HG03139 (cell line): ENCODE data around the gene ETV7.
"Not testable (repeated sequence)": the region's sequence is repeated elsewhere in the genome, so short reads cannot be mapped to it uniquely, and the experiment has no call there.

Source experiments
- ATAC-seq: cut with Tn5 transposase; IDR thresholded peaks from one replicate; pipeline ENCODE4 v1.9.1; 2021; ENCODE audit not compliant: unreplicated experiment

Gene ETV7

GRCh38 chr6:36364669-36365479 lies 22.6 kb downstream of the ETV7 start:
- ATAC-seq = no peak

DNA sequence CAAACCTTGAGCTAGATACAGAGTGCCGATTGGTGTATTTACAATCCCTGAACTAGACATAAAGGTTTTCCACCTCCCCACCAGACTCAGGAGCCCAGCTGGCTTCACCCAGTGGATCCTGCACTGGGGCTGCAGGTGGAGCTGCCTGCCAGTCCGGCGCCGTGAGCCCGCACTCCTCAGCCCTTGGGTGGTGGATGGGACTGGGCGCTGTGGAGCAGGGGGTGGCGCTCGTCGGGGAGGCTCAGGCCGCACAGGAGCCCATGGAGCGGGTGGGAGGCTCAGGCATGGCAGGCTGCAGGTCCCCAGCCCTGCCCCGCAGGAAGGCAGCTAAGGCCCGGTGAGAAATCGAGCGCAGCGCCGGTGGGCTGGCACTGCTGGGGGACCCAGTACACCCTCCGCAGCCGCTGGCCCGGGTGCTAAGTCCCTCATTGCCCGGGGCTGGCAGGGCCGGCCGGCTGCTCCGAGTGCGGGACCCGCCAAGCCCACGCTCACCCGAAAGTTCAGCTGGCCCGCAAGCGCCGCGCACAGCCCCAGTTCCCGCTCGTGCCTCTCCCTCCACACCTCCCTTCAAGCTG lies 23.3 kb downstream of the ETV7 start:
- not testable (repeated sequence) for ATAC-seq

- not testable (repeated sequence) for ATAC-seq
Observed at GRCh38 chr6:36363371-36363752, 24.1 kb downstream of the ETV7 start.

DNA sequence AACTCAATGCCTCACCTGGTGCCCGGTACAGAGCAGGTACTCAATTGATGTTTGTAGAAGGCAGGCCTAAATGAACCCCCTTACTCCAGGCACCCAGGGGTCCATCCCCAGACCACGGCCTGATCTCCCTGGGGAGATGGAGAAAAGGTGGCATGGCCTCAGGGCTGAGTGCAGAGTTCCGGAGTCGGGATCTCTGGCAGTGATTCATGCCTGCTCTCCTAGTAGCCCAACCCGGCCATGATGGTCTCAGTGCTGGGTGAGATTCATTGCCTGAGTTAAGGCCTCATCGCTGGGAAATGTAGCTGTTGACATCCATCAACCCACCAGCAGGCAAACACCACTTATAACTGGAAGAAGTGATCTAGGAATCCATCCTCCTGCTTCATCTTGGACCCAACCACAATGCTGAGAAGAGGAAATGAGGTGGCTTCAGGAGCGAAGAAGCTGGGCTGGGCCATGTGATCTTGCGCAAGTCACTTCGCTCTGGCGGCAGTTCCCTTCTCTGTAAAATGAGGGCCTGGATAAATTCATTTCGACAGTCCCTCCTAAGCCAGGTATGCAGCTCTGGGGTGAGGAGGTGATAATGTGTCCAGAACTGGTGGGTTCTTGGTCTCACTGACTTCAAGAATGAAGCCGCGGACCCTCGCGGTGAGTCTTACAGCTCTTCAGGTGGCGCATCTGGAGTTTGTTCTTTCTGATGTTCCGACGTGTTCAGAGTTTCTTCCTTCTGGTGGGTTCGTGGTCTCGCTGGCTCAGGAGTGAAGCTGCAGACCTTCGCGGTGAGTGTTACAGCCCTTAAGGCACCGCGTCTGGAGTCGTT lies 24.7 kb downstream of the ETV7 start:
- ATAC-seq = no peak

- no peak for ATAC-seq
Observed at GRCh38 chr6:36361071-36361470, 26.4 kb downstream of the ETV7 start.

DNA sequence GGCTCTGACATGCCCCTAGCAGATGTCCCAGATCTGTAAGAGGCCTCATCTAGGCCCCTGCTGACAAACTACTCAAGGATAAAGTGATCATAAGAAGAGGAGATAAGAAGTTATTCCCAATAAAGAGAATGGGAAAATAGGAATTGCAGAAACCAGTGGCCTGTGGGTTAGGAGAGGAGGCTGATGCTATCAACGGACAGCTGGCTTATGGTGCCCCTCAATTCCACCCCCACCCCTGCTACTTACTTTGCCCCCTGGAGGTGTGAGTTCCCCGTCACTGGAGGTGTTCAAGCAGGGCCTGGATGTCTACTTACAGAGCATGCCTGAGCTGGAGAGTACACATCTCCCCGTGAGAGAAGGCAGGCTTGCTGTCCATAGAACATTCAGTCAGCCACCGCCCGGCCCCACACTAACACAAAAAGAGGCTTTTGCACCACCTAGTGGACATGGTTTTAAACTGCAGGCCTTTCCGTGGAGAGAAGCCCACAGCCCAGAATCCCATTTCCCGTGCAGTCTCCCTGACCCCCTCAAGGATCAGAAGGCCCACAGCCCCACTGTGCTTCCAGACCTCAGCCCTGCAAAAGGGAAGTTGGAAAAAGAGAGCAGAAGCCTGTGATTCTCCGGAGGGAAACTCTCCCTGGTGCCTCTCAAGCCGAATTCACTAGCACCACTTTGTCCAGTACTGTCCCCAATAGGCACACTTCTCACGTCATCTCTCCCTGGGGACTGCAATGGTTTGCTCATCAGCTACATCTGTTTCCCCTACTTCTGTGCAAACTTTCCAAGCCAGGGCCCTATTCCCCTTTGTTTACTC lies 27.0 kb downstream of the ETV7 start:
- no peak for ATAC-seq

DNA sequence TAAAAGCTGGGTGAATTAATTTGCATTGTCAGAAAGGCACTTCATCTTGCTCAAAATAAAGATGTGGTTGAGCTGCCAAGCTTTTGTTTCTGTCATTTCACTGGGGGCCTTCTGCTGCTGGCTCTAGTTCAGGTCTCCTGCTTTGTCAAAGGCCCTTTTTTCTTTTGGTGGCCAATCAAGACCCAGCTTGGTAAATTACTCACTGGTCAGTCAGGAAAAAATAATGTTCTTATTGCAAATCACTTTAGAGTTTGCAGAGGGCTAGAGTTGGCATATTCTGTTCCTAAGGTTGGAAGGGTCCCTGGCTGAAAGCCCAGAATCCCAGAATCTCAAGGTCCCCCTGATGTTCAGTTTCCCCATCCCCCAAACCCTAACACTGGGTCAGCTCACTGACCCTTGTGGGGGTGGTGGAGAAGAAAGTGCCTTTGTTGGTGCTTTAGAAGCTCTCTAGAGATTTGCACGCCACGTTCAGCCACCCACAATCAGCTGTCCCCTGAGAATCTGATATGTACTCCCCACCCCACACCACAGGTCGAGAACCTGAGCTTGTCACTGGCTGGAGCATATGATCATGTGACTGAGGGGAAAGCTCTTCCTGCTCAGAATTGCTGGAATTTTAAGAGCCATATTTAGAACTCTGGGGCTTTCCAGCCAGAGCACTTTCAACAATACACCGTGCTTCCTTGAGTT lies 29.1 kb downstream of the ETV7 start:
- no peak for ATAC-seq

- no peak for ATAC-seq
Observed at GRCh38 chr6:36357872-36358225, 29.6 kb downstream of the ETV7 start.

GRCh38 chr6:36355819-36356218 lies 31.6 kb downstream of the ETV7 start:
- ATAC-seq = no peak

DNA sequence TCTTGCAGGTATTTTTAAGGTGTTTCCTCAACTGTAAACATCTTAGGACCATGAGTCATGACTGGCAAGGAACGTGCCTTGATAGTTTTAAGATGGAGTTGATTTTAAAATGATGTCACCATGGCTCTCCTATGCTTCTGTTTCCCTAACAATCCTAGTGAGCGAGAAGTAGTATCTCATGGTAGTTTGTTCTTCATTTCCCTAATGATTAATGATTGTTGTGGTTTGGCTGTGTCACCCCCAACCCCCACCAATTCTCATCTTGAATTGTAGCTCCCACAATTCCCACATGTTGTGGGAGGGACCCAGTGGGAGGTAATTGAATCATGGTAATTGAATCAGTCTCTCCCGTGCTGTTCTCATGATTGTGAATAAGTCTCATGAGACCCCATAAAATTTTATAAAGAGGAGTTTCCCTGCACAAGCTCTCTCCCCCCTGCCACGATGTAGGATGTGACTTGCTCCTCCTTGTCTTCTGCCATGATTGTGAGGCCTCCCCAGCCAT lies 34.0 kb downstream of the ETV7 start:
- ATAC-seq = no peak

GRCh38 chr6:36352477-36353157 lies 34.9 kb downstream of the ETV7 start:
- ATAC-seq = no peak

DNA sequence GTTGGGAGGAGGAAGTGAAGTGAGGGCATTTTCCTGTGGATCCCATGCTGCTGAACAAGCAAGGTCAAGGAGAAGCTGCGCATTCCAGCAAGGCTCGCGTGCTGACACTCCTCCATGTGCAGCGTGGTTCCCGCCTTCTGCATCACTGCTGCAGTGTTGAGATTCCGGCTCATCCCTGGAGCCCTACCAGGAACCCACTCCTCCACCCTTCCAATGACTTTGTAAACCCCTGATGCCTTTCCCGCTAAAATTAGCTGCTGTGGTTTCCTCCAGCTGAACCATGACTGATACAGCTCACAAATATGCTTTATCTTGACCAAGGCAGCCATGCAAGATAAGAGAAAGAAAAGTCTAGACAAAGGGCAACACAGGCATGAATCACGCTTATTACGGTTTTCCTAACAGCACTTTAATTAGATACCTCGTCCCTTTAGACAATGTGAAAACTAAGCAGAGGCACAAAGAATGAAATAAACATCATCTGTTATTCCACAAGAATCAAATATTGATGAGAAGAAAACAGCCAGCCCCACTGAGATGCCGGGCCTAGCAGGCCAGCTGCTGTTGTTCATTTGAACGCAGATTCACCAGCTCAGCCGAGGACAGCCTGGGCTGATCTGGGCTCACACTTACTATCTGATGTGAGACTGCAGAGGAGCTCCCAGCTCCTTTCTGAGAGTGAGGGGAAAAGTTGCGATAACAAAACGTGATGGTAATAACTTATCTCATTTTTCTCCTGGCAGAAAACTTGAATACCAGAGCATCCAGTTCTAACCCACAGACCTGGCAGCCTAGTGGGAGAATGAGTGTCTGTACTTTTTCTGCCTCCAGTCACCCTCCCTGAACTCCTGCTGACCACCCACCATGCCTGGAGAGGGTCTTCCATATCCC lies 36.5 kb downstream of the ETV7 start:
- ATAC-seq = no peak

GRCh38 chr6:36350082-36350481 lies 37.4 kb downstream of the ETV7 start:
- ATAC-seq = no peak

GRCh38 chr6:36349240-36349639 lies 38.2 kb downstream of the ETV7 start:
- no peak for ATAC-seq

DNA sequence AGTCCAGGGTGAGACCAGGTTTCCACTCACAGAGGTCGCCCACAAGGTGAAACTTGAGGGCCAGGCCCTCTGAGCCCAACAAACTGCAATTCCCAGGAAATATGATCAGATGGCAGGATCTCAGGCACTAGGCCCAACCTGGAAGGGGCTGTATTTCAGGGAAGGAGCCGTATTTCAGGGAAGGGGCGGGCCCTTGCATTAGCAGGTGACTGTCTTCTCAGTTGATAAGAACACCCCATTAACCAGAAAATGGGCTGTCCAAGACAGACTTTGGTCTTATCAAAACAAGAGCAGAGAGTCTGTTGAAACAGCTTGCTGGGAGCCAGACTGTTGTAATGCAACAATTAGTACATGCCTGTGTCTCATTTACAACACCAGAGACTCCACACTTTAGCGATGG lies 39.8 kb downstream of the ETV7 start:
- ATAC-seq = no peak

DNA sequence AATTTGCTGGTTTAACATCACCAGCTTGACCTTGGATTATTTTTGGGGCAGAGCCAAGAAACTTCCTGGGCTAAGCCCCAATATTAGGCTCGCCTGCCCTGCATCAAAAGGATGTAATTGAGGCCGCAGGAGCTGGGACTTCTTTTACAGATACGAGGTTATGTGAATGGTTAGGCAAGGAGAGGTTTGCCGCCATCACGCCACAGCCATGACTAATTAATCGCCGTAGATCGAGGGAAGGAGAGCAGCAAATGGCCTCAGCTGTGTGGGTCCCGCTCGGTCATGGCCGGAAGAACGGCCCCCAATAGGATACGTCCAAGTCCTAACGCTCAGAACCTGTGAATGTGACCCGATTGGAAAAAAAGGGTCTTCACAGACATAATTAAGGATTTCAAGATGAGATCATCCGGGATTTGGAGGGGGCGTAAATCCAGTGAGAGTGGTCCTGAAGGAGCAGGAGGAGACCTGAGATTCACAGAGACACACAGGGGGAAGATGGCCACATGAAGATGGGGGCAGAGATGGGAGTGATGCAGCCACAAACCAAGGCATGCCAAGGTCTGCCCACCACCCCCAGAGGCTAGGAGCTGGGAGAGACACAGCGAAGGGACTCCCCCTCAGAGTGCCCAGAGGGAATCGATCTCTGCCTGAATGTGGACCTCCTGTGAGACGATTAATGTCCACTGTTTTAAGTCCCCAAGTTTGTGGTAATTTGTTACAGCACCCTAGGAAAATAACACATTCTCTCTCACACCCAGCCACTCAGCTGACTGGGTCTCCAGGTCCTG lies 40.8 kb downstream of the ETV7 start:
- ATAC-seq = no peak

- no peak for ATAC-seq
Observed at GRCh38 chr6:36345681-36346466, 41.6 kb downstream of the ETV7 start.
